Smooth muscle cell of the brain vasculature (primary cell): ENCODE measurements around the gene SLC31A2.

Experiments
- DNase-seq: peaks from one replicate; pipeline ENCODE4 v3.0.0-alpha.2; 2012; ENCODE audit warnings: low read depth, low spot score

Gene SLC31A2

GRCh38 chr9:113186137-113186755 is 35.4 kb downstream of the SLC31A2 start:
- DNase-seq, result no peak

- peak; percentile 26 for DNase-seq
Observed at GRCh38 chr9:113187929-113188595, 37.3 kb downstream of the SLC31A2 start.

DNA sequence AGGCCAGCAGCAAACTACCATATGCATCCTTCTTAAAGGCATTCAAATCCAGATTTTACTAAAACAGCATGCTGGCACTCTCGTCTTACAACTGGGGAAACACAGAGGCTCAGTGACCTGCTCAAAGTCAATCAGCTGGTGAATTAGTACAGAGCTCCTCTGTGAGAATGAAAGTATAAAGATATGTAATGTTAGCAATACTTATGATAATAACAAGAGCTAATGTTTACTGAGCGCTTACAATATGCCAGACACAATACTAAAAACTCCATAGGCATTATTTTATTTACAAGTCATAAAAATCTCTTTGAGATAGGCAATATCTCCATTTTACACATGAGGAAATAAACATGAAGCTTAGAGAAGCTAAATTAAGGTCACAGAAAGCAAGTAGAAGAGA is 41.6 kb downstream of the SLC31A2 start:
- no peak for DNase-seq

DNA sequence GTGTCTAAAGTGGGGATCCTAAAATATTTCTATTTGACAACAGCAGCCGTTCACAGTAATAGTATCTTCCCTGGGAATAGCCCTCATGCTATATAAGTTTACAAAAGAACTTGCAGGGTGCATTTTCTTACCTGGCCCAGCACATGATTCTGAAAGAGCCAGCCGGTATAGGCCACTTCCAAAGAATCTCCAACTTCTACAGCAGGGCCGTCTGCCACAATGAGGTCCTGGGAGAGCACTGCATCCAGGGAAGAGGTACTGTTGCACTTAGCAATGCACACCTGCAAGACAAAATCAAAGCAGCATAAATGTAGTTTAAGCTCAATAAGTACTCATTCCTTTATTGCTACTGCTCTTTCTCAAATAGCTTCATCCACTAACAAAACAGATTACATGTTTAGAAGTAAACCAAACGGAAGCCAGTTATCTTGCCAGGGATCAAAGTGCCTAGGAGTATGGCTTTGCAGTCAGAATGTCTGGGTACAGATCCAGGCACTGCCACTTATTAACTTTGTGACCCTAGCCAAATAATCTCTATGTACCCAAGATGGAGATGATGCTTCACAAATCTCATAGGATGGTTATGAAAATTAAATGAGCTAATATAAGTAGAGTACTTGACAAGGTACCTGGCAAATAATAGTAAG is 49.0 kb downstream of the SLC31A2 start:
- DNase-seq, result no peak

DNA sequence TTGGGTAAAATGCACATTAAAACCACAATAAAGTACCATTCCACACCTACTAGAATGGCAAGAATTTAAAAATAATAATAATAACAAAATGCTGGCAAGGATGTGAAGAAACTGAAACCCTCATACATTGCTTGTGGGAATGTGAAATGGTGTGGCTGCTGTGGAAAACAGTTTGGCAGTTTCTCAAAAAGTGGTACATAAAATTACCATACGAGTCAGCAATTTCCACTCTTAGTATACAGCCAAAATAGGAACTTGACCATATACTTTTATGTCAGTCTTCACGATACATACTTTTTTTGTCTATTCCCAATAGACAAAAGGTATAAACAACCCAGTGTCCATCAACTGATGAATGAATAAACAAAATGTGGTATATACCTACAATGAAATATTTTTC is 54.6 kb downstream of the SLC31A2 start:
- no peak for DNase-seq

GRCh38 chr9:113205861-113206260 is 55.1 kb downstream of the SLC31A2 start:
- DNase-seq, result no peak

GRCh38 chr9:113210815-113211214 is 60.0 kb downstream of the SLC31A2 start:
- no peak for DNase-seq
